GM19455 (cell line): ENCODE data around the gene PLPP1.
"Not testable (repeated sequence)": the region's sequence is repeated elsewhere in the genome, so short reads cannot be mapped to it uniquely, and the experiment has no call there.

Experiments
- ATAC-seq: cut with Tn5 transposase; IDR thresholded peaks from one replicate; pipeline ENCODE4 v1.9.1; 2021; ENCODE audit not compliant: unreplicated experiment

Gene PLPP1

DNA sequence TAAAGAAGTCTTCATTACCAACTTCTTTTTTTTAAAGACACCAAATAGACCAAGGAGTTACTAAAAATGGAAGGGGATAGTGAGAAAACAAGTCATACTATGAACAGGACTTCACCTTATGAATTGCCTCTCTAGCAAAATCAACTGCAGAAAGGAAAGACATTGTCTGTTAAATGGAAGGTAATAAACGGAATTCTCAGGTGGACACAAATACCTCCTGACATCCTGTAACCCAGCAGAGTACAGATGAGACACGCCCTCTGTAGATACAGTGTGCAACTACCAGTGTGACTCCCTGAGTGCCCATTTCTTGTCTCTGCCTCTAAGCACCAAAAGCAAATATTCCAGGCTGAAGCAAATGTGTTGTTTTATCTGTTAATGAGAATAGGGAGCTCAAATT lies 12.2 kb upstream of the PLPP1 start:
- ATAC-seq: peak; percentile 63

DNA sequence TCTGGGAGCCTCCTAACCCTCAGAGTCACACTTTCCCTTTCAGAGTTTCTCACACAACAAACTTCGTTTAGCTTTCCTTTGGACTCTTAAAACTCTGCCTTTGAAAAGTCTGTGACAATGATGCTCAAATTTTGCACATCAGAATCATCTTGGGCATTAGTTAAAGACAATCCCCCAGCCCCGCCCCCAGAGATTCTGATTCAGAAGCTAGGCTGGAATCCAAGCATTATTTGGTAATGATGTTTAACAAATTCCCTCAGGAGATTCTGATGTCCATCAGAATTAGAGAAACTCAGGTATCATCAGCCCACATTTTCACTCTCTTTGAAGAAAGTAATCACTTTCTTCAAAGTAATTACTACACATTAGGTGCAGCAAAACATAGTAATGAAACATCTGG lies 9.6 kb upstream of the PLPP1 start:
- no peak for ATAC-seq

GRCh38 chr5:55541056-55541635 lies 6.4 kb upstream of the PLPP1 start:
- ATAC-seq: no peak

DNA sequence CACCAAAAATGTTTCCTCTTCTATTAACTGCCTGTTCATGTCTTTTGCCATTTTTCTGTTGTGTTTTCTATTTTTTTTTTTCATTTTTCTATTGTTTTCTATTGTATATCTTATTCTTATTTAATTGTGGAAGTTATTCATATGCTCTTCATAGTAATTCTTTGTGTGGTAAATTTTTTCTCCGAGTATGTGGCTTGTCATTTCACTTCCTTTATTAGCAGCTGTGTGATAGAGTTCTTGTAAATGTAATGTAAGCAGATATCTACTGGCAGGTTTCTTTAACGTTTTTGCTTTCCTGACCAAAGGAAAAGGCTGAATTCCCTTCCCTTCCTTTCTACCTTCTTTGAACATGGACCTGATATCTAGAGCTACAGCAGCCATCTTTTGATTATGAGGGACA lies 5.8 kb upstream of the PLPP1 start:
- ATAC-seq: no peak

GRCh38 chr5:55540024-55540423 lies 5.3 kb upstream of the PLPP1 start:
- no peak for ATAC-seq

GRCh38 chr5:55538661-55539060 lies 3.9 kb upstream of the PLPP1 start:
- ATAC-seq: no peak

DNA sequence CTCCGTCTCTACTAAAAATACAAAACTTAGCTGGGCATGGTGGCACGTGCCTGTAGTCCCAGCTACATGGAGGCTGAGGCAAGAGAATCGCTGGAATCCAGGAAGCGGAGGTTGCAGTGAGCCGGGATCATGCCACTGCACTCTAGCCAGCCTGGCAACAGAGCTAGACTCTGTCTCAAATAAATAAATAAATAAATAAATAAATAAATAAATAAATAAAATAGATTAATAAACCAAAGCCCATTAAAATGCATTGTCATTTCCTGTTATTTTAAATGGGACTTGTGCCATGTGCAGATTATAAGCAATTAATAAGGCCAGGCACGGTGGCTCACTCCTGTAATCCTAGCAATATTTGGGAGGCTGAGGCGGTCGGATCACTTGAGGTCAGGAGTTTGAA lies 2.6 kb upstream of the PLPP1 start:
- not testable (repeated sequence) for ATAC-seq

GRCh38 chr5:55535199-55535905 lies 588 bp upstream of the PLPP1 start:
- ATAC-seq: peak; percentile 17

GRCh38 chr5:55533521-55534435 lies 986 bp downstream of the PLPP1 start:
- peak; percentile 45 for ATAC-seq

GRCh38 chr5:55530669-55531068 lies 4.1 kb downstream of the PLPP1 start:
- ATAC-seq: no peak

DNA sequence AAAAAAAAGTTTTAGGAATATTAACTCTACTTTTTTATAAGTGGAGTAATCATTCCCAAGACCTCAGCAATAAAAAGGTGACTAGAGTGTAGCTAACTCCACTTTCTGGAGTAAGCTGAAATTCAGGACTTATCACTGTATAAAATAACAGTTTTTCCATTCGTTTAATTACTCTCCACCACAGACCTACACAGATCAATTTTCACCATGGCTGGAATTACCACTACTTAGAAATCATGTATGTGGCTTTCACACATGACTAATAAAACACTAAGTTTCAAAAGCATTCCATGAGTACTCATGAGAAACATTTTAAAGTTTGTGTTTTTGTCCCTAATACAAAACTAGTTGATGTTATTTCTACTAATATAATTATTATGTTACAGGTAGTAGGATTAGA lies 9.9 kb downstream of the PLPP1 start:
- no peak for ATAC-seq

GRCh38 chr5:55523293-55523692 lies 11.5 kb downstream of the PLPP1 start:
- ATAC-seq: no peak

- ATAC-seq: no peak
These were observed 12.9 kb downstream of the PLPP1 start for GRCh38 chr5:55521881-55522280.

- ATAC-seq: no peak
These were observed 14.5 kb downstream of the PLPP1 start for GRCh38 chr5:55520117-55520839.

DNA sequence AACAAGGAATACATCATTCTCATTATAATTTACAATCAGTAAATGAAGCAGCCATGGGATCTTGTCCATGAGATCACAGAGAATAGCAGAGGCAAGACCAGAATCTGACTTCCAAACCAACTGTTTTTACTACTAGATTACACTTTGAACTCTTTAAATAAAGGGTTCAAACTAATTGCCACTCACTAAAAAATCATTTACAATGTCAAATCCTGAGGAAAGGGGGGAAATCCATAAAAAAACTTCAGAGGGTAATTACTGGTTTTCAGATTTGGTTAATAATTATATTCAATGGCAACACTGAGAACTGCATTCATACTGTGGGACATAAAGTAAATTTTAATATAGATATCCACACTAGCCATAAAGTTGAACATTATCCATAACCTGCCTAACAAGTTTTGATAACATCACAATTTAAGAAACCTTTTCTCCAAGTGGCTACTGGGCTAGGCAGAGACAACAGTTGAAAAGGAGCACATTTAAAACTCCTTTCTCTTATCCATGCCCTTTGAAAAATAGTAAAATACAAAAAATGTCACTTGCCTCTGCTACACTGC lies 15.9 kb downstream of the PLPP1 start:
- ATAC-seq: no peak

GRCh38 chr5:55517804-55518203 lies 17.0 kb downstream of the PLPP1 start:
- ATAC-seq: no peak

DNA sequence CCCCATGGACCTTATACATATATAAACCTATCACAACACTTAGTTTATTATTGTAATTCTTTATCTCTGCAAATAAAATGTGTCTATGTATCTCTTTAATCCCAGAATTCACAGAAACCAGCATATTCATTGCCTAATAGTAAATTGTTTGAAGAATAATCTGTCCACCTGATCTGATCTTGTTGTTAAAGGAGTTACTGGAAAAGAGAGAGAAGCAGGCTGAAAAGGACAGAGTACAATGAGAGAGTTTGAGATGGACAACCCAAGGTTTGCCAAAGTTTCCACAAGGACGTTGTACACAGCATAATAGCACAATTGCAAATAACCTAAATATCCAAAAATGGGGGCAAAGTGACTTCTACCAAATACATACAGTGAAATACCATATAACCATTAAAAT lies 23.8 kb downstream of the PLPP1 start:
- ATAC-seq: no peak

DNA sequence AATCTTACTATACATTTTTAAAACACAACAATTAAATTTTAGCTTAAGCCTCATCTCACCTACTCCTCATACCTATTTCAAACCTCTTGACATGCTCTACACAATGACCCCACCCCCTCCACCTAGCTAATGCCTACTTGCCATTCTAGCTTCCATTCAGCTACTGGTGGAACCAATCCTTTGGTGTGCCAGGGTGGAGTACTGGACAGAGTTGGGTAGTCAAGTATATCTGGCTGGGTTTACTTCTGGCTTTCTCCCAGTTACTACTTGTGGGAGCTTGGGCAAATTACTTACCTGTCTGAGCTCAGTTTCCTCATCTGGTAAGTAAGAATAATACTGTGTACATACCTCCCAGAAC lies 24.3 kb downstream of the PLPP1 start:
- no peak for ATAC-seq

DNA sequence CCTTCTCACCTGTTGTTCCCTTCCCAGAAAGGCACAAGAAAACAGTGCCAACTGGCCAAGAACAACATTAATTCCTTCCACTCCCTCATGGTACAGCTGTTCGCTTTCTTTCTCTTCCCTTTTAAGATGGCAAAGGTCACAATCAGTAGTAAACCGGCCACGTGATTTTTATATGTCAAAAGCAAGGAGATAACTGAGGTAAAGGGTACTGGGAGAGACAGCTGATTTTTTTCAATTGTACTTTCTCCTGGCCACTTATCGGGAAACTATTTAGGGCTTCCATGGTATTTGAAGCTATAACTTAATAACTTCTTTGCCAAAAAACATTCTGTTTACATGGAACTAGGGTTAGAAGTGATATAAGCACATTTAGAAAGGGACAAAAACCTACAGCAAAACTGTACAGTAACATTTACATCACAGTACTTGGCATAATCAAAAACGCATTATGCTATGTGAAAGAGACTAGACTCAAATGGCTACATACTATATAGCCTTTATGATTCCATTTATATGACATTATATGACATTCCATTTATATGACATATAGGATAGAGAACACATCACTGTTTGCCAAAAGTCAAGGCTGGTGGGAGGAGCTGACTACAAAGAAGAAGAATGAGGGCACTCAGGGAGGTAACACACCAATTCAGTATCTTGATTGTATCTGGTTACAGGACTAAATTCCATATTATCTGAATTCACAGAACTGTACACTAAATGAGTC lies 24.8 kb downstream of the PLPP1 start:
- ATAC-seq: no peak

GRCh38 chr5:55509097-55509496 lies 25.7 kb downstream of the PLPP1 start:
- ATAC-seq: no peak
